IMR-90 (cell line): Measurements from ENCODE around the gene MFNG. TPM values are rescaled to one million over a fixed set of nuclear protein-coding genes. Genes with fewer than 3 reads are reported as not detected.

Experiments
- ATAC-seq: fragments of 200-7000 bp; cut with Tn5 transposase; 2 replicates; pipeline ENCODE4 v1.9.1; 2020; ENCODE audit warnings: low read depth, mild to moderate bottlenecking, moderate library complexity
- BruUV-seq: library from RNA; stranded (reverse); fragments of 400-500 nt; replicated peaks from 2 replicates; lab custom pipeline; 2021; lab: Mats Ljungman, UMichigan
- CTCF ChIA-PET: fragments of 300-600 bp; formaldehyde crosslinking; extraction: SDS; loops from one replicate; lab custom pipeline; 2021; ENCODE audit warnings: antibody characterized with exemption; lab: Yijun Ruan, JAX
- POLR2A ChIA-PET: fragments of 300-600 bp; sonication (Branson Sonifier 250); formaldehyde crosslinking; loops from one replicate; lab custom pipeline; 2022; ENCODE audit warnings: antibody characterized with exemption; ENCODE audit not compliant: unreplicated experiment; lab: Charles Lee
- DNase-seq: peaks from one replicate; pipeline ENCODE4 v3.0.0; 2013
- H2AFZ ChIP-seq: replicated peaks from 2 replicates; pipeline ENCODE3; 2013; ENCODE audit warnings: low read length, mild to moderate bottlenecking; ENCODE audit not compliant: poor library complexity
- H2AK5ac ChIP-seq: 2 replicates; pipeline ENCODE4 v1.6.1; 2013; ENCODE audit warnings: low read depth, low read length, inconsistent platforms
- H2AK9ac ChIP-seq: replicated peaks from 2 replicates; pipeline ENCODE3; 2013; ENCODE audit warnings: mild to moderate bottlenecking, low read depth, low read length, moderate library complexity; ENCODE audit not compliant: poor library complexity
- H2BK120ac ChIP-seq: 2 replicates; pipeline ENCODE4 v1.6.1; 2013; ENCODE audit warnings: low read depth, low read length, inconsistent platforms
- H2BK15ac ChIP-seq: 3 replicates; pipeline ENCODE4 v1.6.1; 2013; ENCODE audit warnings: low read depth, low read length, inconsistent platforms
- H2BK20ac ChIP-seq: 2 replicates; pipeline ENCODE4 v1.6.1; 2013; ENCODE audit warnings: low read depth, mild to moderate bottlenecking, inconsistent platforms, low read length, moderate library complexity
- H2BK5ac ChIP-seq: 2 replicates; pipeline ENCODE4 v1.6.1; 2013; ENCODE audit warnings: mild to moderate bottlenecking, low read depth, low read length, inconsistent platforms; ENCODE audit not compliant: poor library complexity, severe bottlenecking
- H3K14ac ChIP-seq: replicated peaks from 2 replicates; pipeline ENCODE4 v1.6.1; 2013; ENCODE audit warnings: low read depth, low read length, inconsistent platforms
- H3K18ac ChIP-seq: 2 replicates; pipeline ENCODE4 v1.6.1; 2013; ENCODE audit warnings: low read depth, low read length, control low read depth
- H3K23ac ChIP-seq: 2 replicates; pipeline ENCODE4 v1.6.1; 2013; ENCODE audit warnings: low read depth, low read length, inconsistent platforms
- H3K27ac ChIP-seq: 2 replicates; pipeline ENCODE4 v1.5.1; 2013; ENCODE audit warnings: mild to moderate bottlenecking, control low read depth, low read length; ENCODE audit not compliant: insufficient read depth
- H3K27me3 ChIP-seq: 2 replicates; pipeline ENCODE4 v1.6.1; 2013; ENCODE audit warnings: low read length; ENCODE audit not compliant: control insufficient read depth, insufficient read depth
- H3K36me3 ChIP-seq: 2 replicates; pipeline ENCODE4 v1.6.1; 2013; ENCODE audit warnings: low read length, mixed read lengths; ENCODE audit not compliant: control insufficient read depth, insufficient read depth
- H3K4ac ChIP-seq: 2 replicates; pipeline ENCODE4 v1.6.1; 2013; ENCODE audit warnings: low read depth, low read length, inconsistent platforms
- H3K4me1 ChIP-seq: 2 replicates; pipeline ENCODE4 v1.6.1; 2013; ENCODE audit warnings: low read length, mixed read lengths; ENCODE audit not compliant: control insufficient read depth, insufficient read depth
- H3K4me2 ChIP-seq: 2 replicates; pipeline ENCODE4 v1.6.1; 2013; ENCODE audit warnings: low read depth, mild to moderate bottlenecking, control low read depth, low read length, moderate library complexity
- H3K4me3 ChIP-seq: 2 replicates; pipeline ENCODE4 v1.5.1; 2013; ENCODE audit warnings: low read depth, mild to moderate bottlenecking, control low read depth, low read length, moderate library complexity; ENCODE audit not compliant: insufficient read depth
- H3K56ac ChIP-seq: 2 replicates; pipeline ENCODE4 v1.6.1; 2013; ENCODE audit warnings: low read length, inconsistent platforms; ENCODE audit not compliant: insufficient read depth; ENCODE audit errors: extremely low read depth
- H3K79me1 ChIP-seq, 2 experiments: 2 replicates each; pipeline ENCODE4 v1.6.1; 2013; ENCODE audit warnings: low read length in 2 of 2, inconsistent platforms in 1 of 2, low read depth in 1 of 2
- H3K9ac ChIP-seq: 2 replicates; pipeline ENCODE4 v1.6.1; 2013; ENCODE audit warnings: low read depth, low read length, control low read depth
- H3K9me1 ChIP-seq: 2 replicates; pipeline ENCODE4 v1.6.1; 2013; ENCODE audit warnings: low read length, inconsistent platforms; ENCODE audit not compliant: insufficient read depth
- H3K9me3 ChIP-seq: 2 replicates; pipeline ENCODE4 v1.6.1; 2013; ENCODE audit warnings: low read length; ENCODE audit not compliant: control insufficient read depth, insufficient read depth
- H4K20me1 ChIP-seq: 2 replicates; pipeline ENCODE4 v1.6.1; 2013; ENCODE audit warnings: low read length, inconsistent platforms; ENCODE audit not compliant: insufficient read depth
- H4K5ac ChIP-seq: 2 replicates; pipeline ENCODE4 v1.6.1; 2013; ENCODE audit warnings: mild to moderate bottlenecking, low read depth, low read length, control low read depth
- H4K8ac ChIP-seq, 2 experiments: 2 replicates each; pipeline ENCODE4 v1.6.1; 2013; ENCODE audit warnings: low read depth in 2 of 2, low read length in 2 of 2, control low read depth in 1 of 2, inconsistent platforms in 1 of 2
- H4K91ac ChIP-seq: 2 replicates; pipeline ENCODE4 v1.6.1; 2013; ENCODE audit warnings: low read depth, low read length, inconsistent platforms; ENCODE audit not compliant: insufficient read depth
- CHD1 ChIP-seq: IDR thresholded peaks from 2 replicates; pipeline ENCODE4 v1.6.1; 2012; ENCODE audit warnings: low read depth, low read length, improper control_type of control experiment
- NFE2L2 ChIP-seq: fragments of 150-350 bp; IDR thresholded peaks from 2 replicates; pipeline ENCODE4 v1.6.1; 2016; ENCODE audit warnings: low read depth, mild to moderate bottlenecking, low read length
- RAD21 ChIP-seq: IDR thresholded peaks from 2 replicates; pipeline ENCODE4 v1.6.1; 2012; ENCODE audit warnings: low read length, improper control_type of control experiment
- RFX5 ChIP-seq: IDR thresholded peaks from 2 replicates; pipeline ENCODE4 v1.8.0; 2012; ENCODE audit warnings: low read depth, mild to moderate bottlenecking, low read length, moderate library complexity
- WGBS, 2 experiments: methylation state at CpG; one replicate each; pipeline versions ENCODE4 v1.1.5 to v1.1.7; 2013; ENCODE audit warnings: missing lambda C conversion rate in 2 of 2; ENCODE audit not compliant: insufficient read length in 1 of 2; ENCODE audit errors: extremely low coverage in 2 of 2; 5-methylcytosine and 5-hydroxymethylcytosine counted together
- dilution Hi-C: fragments of 300-500 bp; cut with HindIII; formaldehyde crosslinking; loops from one replicate; pipeline ENCODE4 v1.14.3; 2018; ENCODE audit warnings: low sequenced_read_pairs; ENCODE audit not compliant: unreplicated experiment
- in situ Hi-C: fragments of 300-500 bp; cut with MboI; formaldehyde crosslinking; loops from 3 replicates; pipeline ENCODE4 v1.14.3; 2019; ENCODE audit warnings: low sequenced_read_pairs, inconsistent platforms, mixed read lengths
- intact Hi-C: fragments of 100-400 bp; cut with micrococcal nuclease; formaldehyde crosslinking; loops from 2 replicates; pipeline ENCODE4 v1.10.0; 2022
- polyA plus RNA-seq, 3 experiments: library from polyadenylated mRNA; depleted of rRNA; stranded (reverse); fragments of >200 nt; gene quantifications; 2 replicates each; pipeline ENCODE4 v1.2.3, GENCODE V29; 2012; ENCODE audit warnings: low replicate concordance in 1 of 3
- total RNA-seq: library from RNA; depleted of rRNA; stranded (reverse); fragments of >200 nt; gene quantifications from 2 replicates; pipeline ENCODE4 v1.2.3, GENCODE V29; 2012

Gene MFNG
- total and polyA plus RNA-seq, 2 of the 4 experiments (the other 2 are of a cell fraction) = 0.15 TPM; not detected in 1

DNA sequence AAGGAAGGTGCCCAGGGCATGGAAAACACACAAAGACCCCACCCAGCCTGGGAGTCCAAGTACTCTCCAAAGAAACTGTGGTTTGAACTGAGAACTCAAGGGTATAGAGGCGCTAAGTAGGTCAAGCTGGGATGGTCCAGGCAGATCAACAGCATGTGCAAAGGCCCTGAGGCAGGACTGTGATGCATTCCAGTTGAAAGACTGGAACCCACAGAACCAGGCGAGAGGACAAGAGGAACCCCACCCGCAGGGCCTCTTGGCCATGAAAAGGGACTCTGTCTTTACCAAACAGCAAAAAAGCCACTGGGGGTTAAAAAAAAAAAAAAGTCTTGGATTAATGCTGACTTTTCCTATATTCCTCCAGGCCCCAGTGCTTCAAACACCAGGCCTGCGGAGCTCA lies 18.8 kb upstream of the MFNG start:
- in situ Hi-C loops = no loop called here
- no TSS peak for BruUV-seq

More for the DNA sequence above, 18.8 kb upstream of the MFNG start:
- Histone ChIP-seq H2BK20ac (no peak overlapping the region), H3K79me1 (peaks cover 0 to 11% of the 10 kb centered on the region in 2 experiments; a peak in 2 of 4 replicates), H3K14ac (no peak overlapping the region), H4K5ac (no peak overlapping the region), H4K91ac (no peak overlapping the region), H3K9me3 (no peaks in the 10 kb centered on the region), H2BK120ac (no peak overlapping the region), H2BK5ac (no peak overlapping the region), H3K23ac (no peak overlapping the region), H4K20me1 (no peaks in the 10 kb centered on the region; the same call in 1 of the 2 replicates), H3K4ac (no peak overlapping the region), H3K9ac (no peak overlapping the region), H2BK15ac (no peak overlapping the region), H3K18ac (no peak overlapping the region), H3K4me3 (no peak overlapping the region), H2AFZ (no peak overlapping the region), H3K9me1 (peaks cover 4% of the 10 kb centered on the region), H3K27me3 (no peaks in the 10 kb centered on the region), H3K4me2 (no peak overlapping the region), H3K4me1 (peaks cover 11% of the 10 kb centered on the region), H4K8ac (no peak overlapping the region), H3K27ac (no peak overlapping the region), H2AK5ac (no peak overlapping the region), H3K56ac (no peak overlapping the region), H3K36me3 (peaks cover 31% of the 10 kb centered on the region), H2AK9ac (no peak overlapping the region)
- 86% methylated on average over 1 of the region's 4 CpGs; no CpG with 5 or more reads in 1 of the 2 experiments for WGBS, 2 experiments
- dilution Hi-C loops (no loop called here), intact Hi-C loops (no loop called here)
- CTCF ChIA-PET = no interaction called here
- DNase-seq (no peak), ATAC-seq (no peak)
- POLR2A ChIA-PET = no interaction called here
- no peak for TF ChIP-seq RFX5
- no peak for TF ChIP-seq RAD21
- TF ChIP-seq CHD1 = no peak
- no peak for TF ChIP-seq NFE2L2
